ENCODE results near the gene IRS2. TPM values are rescaled to one million over a fixed set of nuclear protein-coding genes. Genes with fewer than 3 reads are reported as not detected.

The IRS2 gene
- total RNA-seq, 1 donor: 19.0 TPM

DNA sequence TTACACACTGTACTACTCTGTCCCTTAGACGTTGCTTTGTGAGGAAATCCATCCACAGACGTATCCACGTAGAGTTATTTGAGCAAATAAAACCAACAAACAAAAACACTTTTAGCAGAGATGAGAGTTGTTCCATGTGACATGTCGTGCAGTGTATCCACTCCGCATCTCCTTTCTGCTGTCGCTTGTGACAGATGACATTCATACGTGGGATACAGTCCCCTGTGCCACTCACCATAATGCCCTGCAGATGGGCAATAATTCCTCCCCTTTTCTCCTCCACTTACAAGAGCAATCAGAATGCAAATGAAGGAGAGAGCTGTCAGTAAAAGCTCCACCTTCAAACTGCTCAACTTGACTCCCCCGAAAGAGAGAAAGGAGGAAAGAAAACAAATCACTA is 26.0 kb downstream of the IRS2 start:
- no peak overlapping the region for H3K4me3 ChIP-seq (ENCODE audit: low read depth, low read length)
- DNase-seq (ENCODE audit: low read depth): no peak
- TF ChIP-seq CTCF (IDR thresholded peaks at IDR 0.05; ENCODE audit: insufficient read depth, low read depth, low read length): no peak

GRCh38 chr13:109759609-109760008 is 26.8 kb downstream of the IRS2 start:
- no peak for TF ChIP-seq CTCF (IDR thresholded peaks at IDR 0.05; ENCODE audit: insufficient read depth, low read depth, low read length)
- no peak overlapping the region for H3K4me3 ChIP-seq (ENCODE audit: low read depth, low read length)
- DNase-seq (ENCODE audit: low read depth): no peak

DNA sequence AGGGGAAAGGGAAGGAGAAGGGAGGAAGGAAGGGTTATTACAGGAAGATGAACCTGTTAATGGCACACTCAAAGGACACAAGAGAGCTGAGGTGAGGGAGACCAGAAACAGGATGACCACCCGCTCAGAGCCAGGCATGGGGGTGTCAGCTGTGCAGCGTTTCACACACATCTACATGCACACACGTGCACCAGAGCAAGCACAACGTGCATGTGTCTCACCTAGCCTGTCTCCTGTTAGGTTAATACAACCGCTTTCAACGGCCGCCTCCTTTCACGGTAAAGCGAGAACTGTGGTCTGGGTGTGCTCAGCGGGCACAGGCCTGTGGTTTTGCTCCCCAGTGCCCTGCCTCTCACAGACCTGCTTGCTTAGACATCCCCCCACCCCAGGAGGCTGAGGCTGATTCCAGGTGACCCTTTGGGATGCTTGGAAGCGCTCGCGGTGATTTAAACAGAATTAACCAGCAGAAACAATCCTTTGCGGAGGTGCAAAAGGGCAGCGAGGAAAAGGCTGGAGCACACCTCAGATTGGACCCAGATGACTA is 27.4 kb downstream of the IRS2 start:
- TF ChIP-seq CTCF (IDR thresholded peaks at IDR 0.05; ENCODE audit: insufficient read depth, low read depth, low read length): no peak
- no peak overlapping the region for H3K4me3 ChIP-seq (ENCODE audit: low read depth, low read length)
- DNase-seq (ENCODE audit: low read depth): no peak

- DNase-seq (ENCODE audit: low read depth): peak; percentile 55
- no peak overlapping the region for H3K4me3 ChIP-seq (ENCODE audit: low read depth, low read length)
- no peak for TF ChIP-seq CTCF (IDR thresholded peaks at IDR 0.05; ENCODE audit: insufficient read depth, low read depth, low read length)
These were observed 29.6 kb downstream of the IRS2 start for GRCh38 chr13:109756778-109757177.

DNA sequence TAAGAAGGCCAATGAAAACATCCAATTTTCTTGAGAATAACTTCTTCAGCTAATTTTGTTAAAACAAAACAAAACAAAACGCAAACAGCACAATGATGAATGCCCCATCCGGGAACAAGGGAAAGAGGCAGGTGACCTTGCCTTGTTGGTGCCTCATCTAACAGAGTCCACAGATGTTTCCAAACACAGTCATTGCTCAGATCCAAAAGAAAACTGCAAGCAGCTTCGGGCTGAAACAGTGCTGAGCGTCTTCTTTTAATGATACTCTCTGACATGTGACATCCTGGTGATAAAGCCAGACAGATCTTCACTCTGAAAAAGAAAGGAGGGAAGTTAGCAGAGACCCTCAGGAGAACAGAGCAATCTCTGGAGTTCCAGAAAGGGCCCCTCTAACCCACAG is 30.4 kb downstream of the IRS2 start:
- peak; percentile 34 for DNase-seq (ENCODE audit: low read depth)
- H3K4me3 ChIP-seq (ENCODE audit: low read depth, low read length): no peak overlapping the region
- no peak for TF ChIP-seq CTCF (IDR thresholded peaks at IDR 0.05; ENCODE audit: insufficient read depth, low read depth, low read length)

DNA sequence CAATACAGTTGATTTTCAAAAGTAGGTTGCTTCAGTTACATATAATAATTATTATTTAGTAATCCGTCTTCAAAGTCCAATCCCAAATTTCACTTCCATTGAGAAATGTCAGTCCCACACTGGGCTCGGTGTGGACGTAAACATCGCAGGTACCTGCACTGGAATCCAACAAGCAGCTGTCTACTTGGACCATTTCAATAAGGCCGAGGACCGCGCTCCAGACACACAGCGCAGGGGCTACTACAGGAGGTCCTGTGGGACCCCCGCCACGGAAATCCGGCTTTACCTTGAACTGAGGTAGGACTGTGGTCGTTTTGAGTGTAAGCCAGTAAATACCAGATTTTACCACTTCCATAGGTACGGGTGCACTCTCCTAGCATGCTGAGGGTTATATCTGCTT is 30.8 kb downstream of the IRS2 start:
- no peak for TF ChIP-seq CTCF (IDR thresholded peaks at IDR 0.05; ENCODE audit: insufficient read depth, low read depth, low read length)
- no peak for DNase-seq (ENCODE audit: low read depth)
- no peak overlapping the region for H3K4me3 ChIP-seq (ENCODE audit: low read depth, low read length)

- DNase-seq (ENCODE audit: low read depth): no peak
- H3K4me3 ChIP-seq (ENCODE audit: low read depth, low read length): no peak overlapping the region
- no peak for TF ChIP-seq CTCF (IDR thresholded peaks at IDR 0.05; ENCODE audit: insufficient read depth, low read depth, low read length)
These were observed 34.9 kb downstream of the IRS2 start for GRCh38 chr13:109751477-109751876.
